GM21529 (cell line): Measurements from ENCODE around the gene CTDSP2.
A peak's percentile ranks its signal among the peaks of the same experiment; 100 is the strongest.
"Not testable (repeated sequence)": the region's sequence is repeated elsewhere in the genome, so short reads cannot be mapped to it uniquely, and the experiment has no call there.

Source experiments
- ATAC-seq: cut with Tn5 transposase; IDR thresholded peaks from one replicate; pipeline ENCODE4 v1.9.1; 2021; ENCODE audit not compliant: unreplicated experiment

Gene CTDSP2

GRCh38 chr12:57783861-57784260, 62.7 kb downstream of the CTDSP2 start:
- ATAC-seq = no peak

- ATAC-seq = no peak
Measured at GRCh38 chr12:57783466-57783801, 63.1 kb downstream of the CTDSP2 start.

DNA sequence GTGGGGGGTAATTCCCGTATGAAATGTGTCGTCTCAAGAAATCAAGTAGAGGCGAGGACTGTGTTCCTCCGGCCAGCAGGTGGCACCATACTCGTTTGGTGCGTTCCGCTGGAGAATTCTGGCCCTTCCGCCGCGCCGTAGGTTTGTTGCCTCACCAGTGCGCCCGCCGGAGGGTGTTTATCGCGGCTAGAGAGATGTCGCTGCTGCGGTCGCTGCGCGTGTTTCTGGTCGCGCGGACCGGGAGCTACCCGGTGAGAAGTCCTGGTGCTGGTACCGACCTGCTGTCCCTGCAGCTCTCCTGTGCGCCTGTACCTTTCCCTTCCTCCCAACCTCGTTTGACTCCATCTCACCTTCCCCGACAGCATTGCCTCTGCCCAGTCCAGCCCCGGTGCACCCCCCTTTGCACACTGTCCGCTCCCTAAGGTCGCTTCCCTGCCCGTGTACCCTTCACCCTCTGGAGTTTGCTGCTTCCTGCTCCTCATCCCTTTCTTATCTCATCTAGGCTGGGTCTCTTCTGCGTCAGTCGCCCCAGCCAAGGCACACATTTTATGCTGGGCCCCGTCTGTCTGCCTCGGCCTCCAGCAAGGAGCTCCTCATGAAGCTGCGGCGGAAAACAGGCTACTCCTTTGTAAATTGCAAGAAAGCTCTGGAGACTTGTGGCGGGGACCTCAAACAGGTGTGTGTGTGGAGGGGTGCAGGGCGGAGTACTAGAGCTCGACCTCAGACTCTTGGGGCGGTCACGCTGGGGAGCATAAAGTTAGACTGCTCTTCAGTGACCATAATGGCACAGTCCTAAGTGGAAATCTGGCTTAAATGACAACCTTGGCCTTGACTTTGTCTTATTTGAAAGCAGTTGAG, 63.7 kb downstream of the CTDSP2 start, which contains the start of gene TSFM:
TSS of gene TSFM (plus strand) at position 180 of the 858 bp plus-strand sequence. CDS start at position 195, 15 bp downstream.
- peak; percentile 84 for ATAC-seq

DNA sequence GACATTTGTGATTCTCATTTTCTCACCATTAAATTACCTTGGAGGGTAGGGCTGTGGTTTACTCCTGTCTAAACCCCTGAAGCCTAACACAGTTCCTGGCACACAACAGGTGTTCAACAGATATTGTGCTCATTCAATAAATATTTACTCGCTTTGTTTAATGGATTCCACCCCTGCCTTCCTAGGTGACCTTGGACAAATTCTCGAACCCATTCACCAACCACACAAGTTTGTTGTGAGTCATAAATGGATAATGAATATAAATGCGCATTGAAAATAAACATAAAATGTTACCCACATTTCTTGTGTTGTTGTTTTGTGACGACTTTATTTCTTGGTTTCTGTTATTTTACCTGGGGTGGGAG, 64.3 kb downstream of the CTDSP2 start:
- ATAC-seq = peak; percentile 4

DNA sequence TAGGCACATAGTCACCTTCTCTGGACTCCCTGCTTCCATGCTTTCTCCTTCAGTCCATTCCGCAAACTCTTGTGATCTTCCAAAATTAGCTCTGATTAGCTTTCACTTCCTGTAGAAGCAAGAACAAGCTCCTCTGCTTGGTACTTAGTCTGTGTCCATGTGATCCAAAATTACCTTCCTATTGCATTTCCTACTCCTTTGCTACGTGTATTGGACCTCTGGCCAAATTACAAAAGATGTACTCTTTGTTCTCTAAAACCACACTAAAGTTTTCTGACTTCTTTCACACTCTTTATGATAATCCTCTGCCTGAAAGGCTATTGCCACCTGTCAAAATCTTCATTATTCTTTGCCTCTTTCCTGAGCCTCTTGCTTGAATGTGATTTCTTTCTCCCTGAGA, 64.7 kb downstream of the CTDSP2 start:
- no peak for ATAC-seq

DNA sequence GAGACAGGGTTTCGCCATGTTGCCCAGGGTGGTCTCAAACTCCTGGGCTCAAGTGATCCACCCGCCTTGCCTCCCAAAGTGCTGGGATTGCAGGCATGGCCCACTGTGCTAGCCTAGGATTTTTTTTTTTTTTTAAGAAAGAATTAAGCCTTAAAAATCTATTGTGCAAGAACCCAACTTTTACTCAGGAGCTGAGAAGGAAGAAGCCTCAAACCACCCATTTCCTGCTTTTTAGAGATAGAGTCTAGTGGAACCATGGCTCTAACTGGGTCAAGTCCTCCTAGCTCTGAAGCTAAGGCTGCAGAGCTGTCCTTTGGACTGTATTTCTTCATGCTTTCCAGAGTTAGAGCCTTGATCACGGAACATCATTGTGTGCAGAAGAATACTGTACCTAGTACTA, 65.3 kb downstream of the CTDSP2 start:
- ATAC-seq = no peak

GRCh38 chr12:57780284-57780897, 66.1 kb downstream of the CTDSP2 start:
- ATAC-seq = no peak

DNA sequence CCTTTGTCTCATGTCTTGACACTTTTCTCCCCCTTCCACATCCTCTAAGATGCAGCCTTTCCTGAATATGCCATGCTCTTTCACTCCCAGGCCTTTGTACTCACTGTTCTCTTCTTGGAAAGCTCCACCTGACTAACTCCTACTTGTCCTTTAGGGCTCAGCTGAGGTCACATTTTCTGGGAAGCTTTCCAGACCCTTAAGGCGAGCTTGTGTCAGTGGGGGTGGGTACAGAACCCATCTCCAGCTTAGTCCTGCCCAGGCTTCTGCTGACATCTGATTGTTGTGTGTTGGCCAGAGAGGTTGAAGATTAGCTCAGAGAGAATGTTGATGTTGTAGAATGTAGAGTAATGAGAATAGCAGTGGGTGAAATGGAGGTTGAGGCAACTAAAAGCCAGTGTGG, 66.8 kb downstream of the CTDSP2 start:
- no peak for ATAC-seq

DNA sequence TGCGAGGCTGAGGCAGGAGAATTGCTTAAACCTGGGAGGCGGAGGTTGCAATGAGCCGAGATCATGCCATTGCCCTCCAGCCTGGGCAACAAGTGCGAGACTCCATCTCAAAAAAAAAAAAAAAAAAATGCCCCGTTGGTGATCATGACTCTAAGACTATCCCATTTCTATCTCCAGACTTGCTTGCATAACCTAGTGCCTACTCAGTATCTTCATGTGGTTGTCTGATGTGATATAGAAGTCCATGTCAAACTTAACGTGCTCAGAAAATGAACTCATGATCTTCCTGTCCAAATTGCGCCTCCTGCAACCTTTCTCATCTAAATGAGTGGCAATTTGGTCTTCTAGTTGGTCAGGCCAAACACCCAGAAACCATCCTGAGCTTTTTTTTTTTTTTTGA, 68.6 kb downstream of the CTDSP2 start:
- ATAC-seq = no peak

DNA sequence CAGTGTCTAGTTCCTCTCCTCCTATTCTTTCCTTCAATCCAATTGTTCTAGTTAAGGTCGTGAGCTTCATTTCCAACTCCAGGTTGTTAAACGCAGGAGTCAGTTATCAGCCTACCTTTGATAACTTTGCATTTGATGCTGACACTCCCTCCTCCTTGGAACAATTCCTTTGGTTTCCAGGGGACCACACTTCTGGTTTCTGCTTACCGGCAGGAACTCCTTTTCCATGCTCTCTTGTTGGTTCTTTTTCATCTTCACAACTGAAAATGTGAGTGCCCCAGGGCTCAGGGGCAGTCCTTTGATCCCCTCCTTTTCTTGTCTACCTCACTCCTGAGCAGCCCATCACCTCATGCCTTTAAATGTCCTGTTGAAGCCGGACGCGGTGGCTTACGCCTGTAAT, 69.2 kb downstream of the CTDSP2 start:
- ATAC-seq = no peak

- ATAC-seq = no peak
Measured at GRCh38 chr12:57776247-57776587, 70.3 kb downstream of the CTDSP2 start.

GRCh38 chr12:57775563-57776246, 70.8 kb downstream of the CTDSP2 start:
- ATAC-seq = no peak

- no peak for ATAC-seq
Measured at GRCh38 chr12:57775044-57775443, 71.5 kb downstream of the CTDSP2 start.

DNA sequence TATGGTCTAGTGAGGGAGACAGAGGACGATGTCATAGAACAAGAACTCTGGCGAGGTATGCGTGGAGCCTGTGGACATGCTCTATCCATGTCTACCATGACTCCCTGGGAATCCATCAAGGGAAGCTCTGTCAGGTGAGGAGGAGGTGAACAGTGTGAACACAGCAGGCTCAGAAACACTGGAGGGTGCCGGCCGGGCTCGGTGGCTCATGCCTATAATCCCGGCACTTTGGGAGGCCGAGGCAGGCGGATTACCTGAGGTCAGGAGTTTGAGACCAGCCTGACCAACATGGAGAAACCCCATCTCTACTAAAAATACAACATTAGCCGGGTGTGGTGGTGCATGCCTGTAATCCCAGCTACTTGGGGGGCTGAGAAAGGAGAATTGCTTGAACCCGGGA, 71.9 kb downstream of the CTDSP2 start:
- ATAC-seq = not testable (repeated sequence)

DNA sequence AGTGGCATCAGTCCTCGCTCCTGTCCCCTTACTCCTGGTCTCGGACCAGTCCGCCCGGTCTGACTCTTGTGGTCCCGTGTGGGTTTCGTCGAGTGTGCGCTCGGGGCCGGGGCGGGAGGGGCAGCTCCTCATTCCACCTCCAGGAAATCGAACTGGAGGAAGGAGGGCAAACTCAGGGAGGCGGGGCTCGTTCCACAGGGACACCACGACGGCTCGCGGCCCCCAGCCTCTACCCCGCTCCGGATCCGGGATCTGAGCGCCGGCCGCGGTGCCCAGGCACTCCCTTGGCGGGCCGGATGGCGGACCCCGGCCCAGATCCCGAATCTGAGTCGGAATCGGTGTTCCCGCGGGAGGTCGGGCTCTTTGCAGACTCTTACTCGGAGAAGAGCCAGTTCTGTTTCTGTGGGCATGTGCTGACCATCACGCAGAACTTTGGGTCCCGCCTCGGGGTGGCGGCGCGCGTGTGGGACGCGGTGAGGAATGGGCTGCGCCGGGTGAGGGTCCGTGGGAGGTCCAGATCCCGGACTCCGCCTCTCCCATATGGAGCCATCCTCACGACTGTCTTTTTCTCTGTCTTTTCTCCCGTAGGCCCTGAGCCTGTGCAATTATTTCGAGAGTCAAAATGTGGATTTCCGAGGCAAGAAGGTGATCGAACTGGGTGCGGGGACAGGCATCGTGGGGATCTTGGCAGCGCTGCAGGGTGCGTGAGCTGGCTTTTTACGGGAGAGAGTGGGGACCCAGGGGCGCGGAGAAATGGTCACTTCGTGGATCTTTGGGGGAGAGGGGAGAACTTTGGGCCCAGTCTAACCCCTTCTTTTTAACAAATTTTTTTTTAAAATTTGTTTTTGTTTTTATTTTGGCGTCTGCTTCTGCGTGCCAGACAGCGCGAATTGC, 73.9 kb downstream of the CTDSP2 start, which contains the start of gene EEF1AKMT3:
TSS of gene EEF1AKMT3 (plus strand) at position 186 of the 894 bp plus-strand sequence. CDS start at position 297, 111 bp downstream.
- peak; percentile 35 for ATAC-seq

GRCh38 chr12:57771873-57772428, 74.6 kb downstream of the CTDSP2 start, which contains the start of gene METTL1:
Gene METTL1 (minus strand): TSS chr12:57772105. CDS start chr12:57772083, 22 bp downstream.
- ATAC-seq = peak; percentile 77

- ATAC-seq = peak; percentile 74
Measured at GRCh38 chr12:57771236-57771872, 75.2 kb downstream of the CTDSP2 start.

DNA sequence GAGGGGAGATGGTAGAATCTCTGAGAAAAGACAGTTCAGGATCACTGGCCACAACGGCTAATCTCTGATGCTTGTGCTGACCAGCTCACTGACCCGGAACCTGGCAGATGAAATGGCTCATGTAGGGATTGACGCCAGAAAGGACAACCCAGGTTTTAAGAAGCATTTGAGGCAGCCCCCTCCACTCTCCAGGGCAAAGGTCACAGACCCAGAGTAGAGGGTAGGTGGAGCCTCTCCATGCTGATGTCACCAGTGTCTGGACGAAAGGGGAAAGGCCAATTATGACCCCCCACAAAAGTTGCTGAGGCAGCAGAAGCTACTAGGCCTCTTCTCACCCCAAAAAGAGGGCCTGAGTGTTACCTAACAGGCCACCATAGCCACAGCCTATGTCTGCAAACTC, 75.8 kb downstream of the CTDSP2 start:
- ATAC-seq = no peak
